Activated CD8-positive, alpha-beta T cell treated with anti-CD3 and anti-CD28 coated beads for 36 hours (primary cell): ENCODE measurements around the gene CCDC91. TPM values are rescaled to one million over a fixed set of nuclear protein-coding genes. Genes with fewer than 3 reads are reported as not detected.

Experiments
- ATAC-seq: fragments of 200-7000 bp; cut with Tn5 transposase; one replicate; pipeline ENCODE4 v1.10.0; 2021; ENCODE audit warnings: mild to moderate bottlenecking, moderate library complexity
- CTCF ChIA-PET: fragments of 350-600 bp; sonication (Branson Sonifier 250); formaldehyde crosslinking; loops from one replicate; lab custom pipeline; 2021; ENCODE audit warnings: antibody characterized with exemption; lab: Charles Lee
- POLR2A ChIA-PET: fragments of 350-600 bp; sonication (Branson Sonifier 250); formaldehyde crosslinking; loops from one replicate; lab custom pipeline; 2021; ENCODE audit warnings: antibody characterized with exemption; lab: Charles Lee
- DNase-seq: peaks from one replicate; pipeline ENCODE4 v3.0.0-alpha.2; 2020
- H3K27ac Mint-ChIP-seq: one replicate; pipeline ENCODE4 v1.8.0; 2021; ENCODE audit warnings: mild to moderate bottlenecking, mixed read lengths
- H3K27me3 Mint-ChIP-seq: one replicate; pipeline ENCODE4 v1.8.0; 2021; ENCODE audit warnings: mixed read lengths
- H3K36me3 Mint-ChIP-seq: one replicate; pipeline ENCODE4 v1.8.0; 2021; ENCODE audit warnings: low read depth, mixed read lengths
- H3K4me1 Mint-ChIP-seq: one replicate; pipeline ENCODE4 v1.8.0; 2021; ENCODE audit warnings: low read depth, mixed read lengths
- H3K4me3 Mint-ChIP-seq: one replicate; pipeline ENCODE4 v1.8.0; 2021; ENCODE audit warnings: mild to moderate bottlenecking, moderate library complexity, mixed read lengths
- H3K9me3 Mint-ChIP-seq: one replicate; pipeline ENCODE4 v1.8.0; 2021; ENCODE audit warnings: mixed read lengths
- CTCF ChIP-seq: fragments of 200-600 bp; IDR thresholded peaks from one replicate; pipeline ENCODE4 v1.8.0; 2022; ENCODE audit warnings: antibody characterized with exemption, mild to moderate bottlenecking
- intact Hi-C: fragments of 100-400 bp; cut with micrococcal nuclease; formaldehyde crosslinking; loops from one replicate; pipeline ENCODE4 v1.10.0; 2022
- total RNA-seq, 2 experiments: library from RNA; stranded (reverse); gene quantifications; one replicate each; pipeline ENCODE4 v1.2.3, GENCODE V29; 2021

The CCDC91 gene
- total RNA-seq, 2 experiments from 2014 or later, result 14.7 to 14.8 TPM

- no peak overlapping the region for H3K4me3 Mint-ChIP-seq
- no peaks in the 10 kb centered on the region for H3K9me3 Mint-ChIP-seq
- no peak overlapping the region for H3K27ac Mint-ChIP-seq
- H3K4me1 Mint-ChIP-seq, result peaks cover 2% of the 10 kb centered on the region
- CTCF ChIA-PET, result no interaction called here
- intact Hi-C loops, result no loop called here
- TF ChIP-seq CTCF, result no peak
- ATAC-seq, result no peak
- H3K36me3 Mint-ChIP-seq, result no peaks in the 10 kb centered on the region
- POLR2A ChIA-PET, result no interaction called here
- DNase-seq, result no peak
- no peaks in the 10 kb centered on the region for H3K27me3 Mint-ChIP-seq
Measured at GRCh38 chr12:28586481-28586880, 396.2 kb downstream of the CCDC91 start.

GRCh38 chr12:28591831-28592230 is 401.6 kb downstream of the CCDC91 start:
- intact Hi-C loops, result no loop called here
- no peaks in the 10 kb centered on the region for H3K27me3 Mint-ChIP-seq
- H3K4me3 Mint-ChIP-seq, result no peak overlapping the region
- no peak for TF ChIP-seq CTCF
- H3K4me1 Mint-ChIP-seq, result no peaks in the 10 kb centered on the region
- H3K36me3 Mint-ChIP-seq, result no peaks in the 10 kb centered on the region
- DNase-seq (no peak), ATAC-seq (no peak)
- ChIA-PET POLR2A (no interaction called here), CTCF (no interaction called here)
- no peak overlapping the region for H3K27ac Mint-ChIP-seq
- H3K9me3 Mint-ChIP-seq, result peaks cover 17% of the 10 kb centered on the region

Other genes starting within 250 kb of the CCDC91 start
- not detected for gene PTHLH, start 217.7 kb upstream of the CCDC91 start, total RNA-seq